Calu3 (cell line): ENCODE data around the gene IER3. TPM values are rescaled to one million over a fixed set of nuclear protein-coding genes. Genes with fewer than 3 reads are reported as not detected.

Experiments
- Bru-seq: library from RNA; stranded (reverse); fragments of 400-500 nt; gene quantifications from one replicate; lab custom pipeline; 2021; lab: Mats Ljungman, UMichigan
- BruChase-seq, 2 experiments: library from RNA; stranded (reverse); fragments of 400-500 nt; gene quantifications; one replicate each; lab custom pipeline; 2021; lab: Mats Ljungman, UMichigan
- BruUV-seq: library from RNA; stranded (reverse); fragments of 400-500 nt; replicated peaks from 2 replicates; lab custom pipeline; 2021; lab: Mats Ljungman, UMichigan
- CTCF ChIA-PET: fragments of 300-600 bp; sonication (Branson Sonifier 250); formaldehyde crosslinking; loops from one replicate; lab custom pipeline; 2022; ENCODE audit warnings: antibody characterized with exemption; lab: Charles Lee
- DNase-seq: peaks from one replicate; pipeline ENCODE4 v3.0.0; 2022
- H3K27ac Mint-ChIP-seq: one replicate; pipeline ENCODE4 v1.8.0; 2022; ENCODE audit warnings: mixed read lengths; ENCODE audit not compliant: unreplicated experiment
- H3K27me3 Mint-ChIP-seq: one replicate; pipeline ENCODE4 v1.8.0; 2022; ENCODE audit warnings: mixed read lengths; ENCODE audit not compliant: unreplicated experiment
- H3K36me3 Mint-ChIP-seq: one replicate; pipeline ENCODE4 v1.8.0; 2022; ENCODE audit warnings: mild to moderate bottlenecking, moderate library complexity, mixed read lengths; ENCODE audit not compliant: insufficient read depth, unreplicated experiment
- H3K4me1 Mint-ChIP-seq: one replicate; pipeline ENCODE4 v1.8.0; 2022; ENCODE audit warnings: mild to moderate bottlenecking, low read depth, mixed read lengths; ENCODE audit not compliant: unreplicated experiment
- H3K4me3 Mint-ChIP-seq: one replicate; pipeline ENCODE4 v1.8.0; 2022; ENCODE audit warnings: mild to moderate bottlenecking, low read depth, moderate library complexity, mixed read lengths; ENCODE audit not compliant: unreplicated experiment
- H3K9me3 Mint-ChIP-seq: one replicate; pipeline ENCODE4 v1.8.0; 2022; ENCODE audit warnings: low read depth, mixed read lengths; ENCODE audit not compliant: unreplicated experiment
- intact Hi-C: fragments of 100-400 bp; cut with micrococcal nuclease; formaldehyde crosslinking; loops from one replicate; pipeline ENCODE4 v1.10.0; 2022; ENCODE audit not compliant: unreplicated experiment
- long read RNA-seq: library from polyadenylated mRNA; stranded (forward); transcript quantifications from one replicate; pipeline ENCODE4 v2.0.0, GENCODE V29; 2022
- total RNA-seq: library from RNA; stranded (reverse); gene quantifications from 2 replicates; pipeline ENCODE4 v1.2.3, GENCODE V29; 2022
- TF ChIP-seq, protein P1 (sequence below): fragments of 200-600 bp; IDR thresholded peaks from one replicate; pipeline ENCODE4 v1.8.0; 2022; ENCODE audit warnings: antibody characterized with exemption; ENCODE audit not compliant: unreplicated experiment

Gene IER3, protein sequence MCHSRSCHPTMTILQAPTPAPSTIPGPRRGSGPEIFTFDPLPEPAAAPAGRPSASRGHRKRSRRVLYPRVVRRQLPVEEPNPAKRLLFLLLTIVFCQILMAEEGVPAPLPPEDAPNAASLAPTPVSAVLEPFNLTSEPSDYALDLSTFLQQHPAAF
- total RNA-seq (270 and 458 TPM in 2 replicates), Bru-seq, nascent RNA (percentile 100 among the genes with signal in this experiment), BruChase-seq, experiment 1, labeled RNA remaining after a 6-hour chase (percentile 99 among the genes with signal in this experiment), BruChase-seq, experiment 2, labeled RNA remaining after a 2-hour chase (percentile 100 among the genes with signal in this experiment)
- long read RNA-seq, transcript IER3-202 (1 exons, 1,350 nt) = major isoform, 57 of 106 reads
- long read RNA-seq, transcript IER3-201 (2 exons, 1,244 nt) = minor isoform, 49 of 106 reads
- long read RNA-seq, partial matches to known transcripts = 0 of 106 reads
- long read RNA-seq, other reads (novel, unspliced or antisense) = 0 of 106 reads

DNA sequence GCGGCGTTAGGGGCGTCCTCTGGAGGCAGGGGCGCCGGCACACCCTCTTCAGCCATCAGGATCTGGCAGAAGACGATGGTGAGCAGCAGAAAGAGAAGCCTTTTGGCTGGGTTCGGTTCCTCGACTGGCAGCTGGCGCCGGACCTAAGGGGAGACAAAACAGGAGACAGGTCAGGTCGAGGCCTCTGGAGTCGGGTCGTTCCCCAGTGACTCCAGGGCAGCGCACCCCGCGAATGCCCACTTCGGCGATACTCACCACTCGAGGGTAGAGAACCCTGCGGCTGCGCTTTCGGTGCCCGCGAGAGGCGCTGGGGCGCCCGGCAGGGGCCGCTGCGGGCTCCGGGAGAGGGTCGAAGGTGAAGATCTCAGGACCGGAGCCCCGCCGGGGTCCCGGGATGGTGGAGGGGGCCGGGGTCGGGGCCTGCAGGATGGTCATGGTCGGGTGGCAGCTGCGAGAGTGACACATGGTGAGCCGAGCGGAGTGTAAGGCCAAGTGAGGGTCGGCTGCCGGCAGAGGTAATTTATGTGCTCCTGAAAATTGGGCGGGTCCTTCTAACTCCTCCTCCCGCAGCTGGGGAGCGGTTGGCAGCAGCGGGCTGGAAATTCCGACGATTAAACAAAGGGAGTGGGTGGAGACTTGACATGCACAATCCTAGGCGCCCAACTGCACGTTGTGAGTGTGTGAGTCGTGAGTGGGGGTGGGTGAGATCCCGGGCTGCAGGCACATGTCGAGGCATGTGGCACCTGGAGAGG lies at the start of gene IER3:
IER3 (minus strand) TSS at position 494 of the 752 bp plus-strand sequence; CDS start at position 465, 29 bp downstream.
- peaks cover 90% of the 10 kb centered on the region for H3K36me3 Mint-ChIP-seq
- H3K4me3 Mint-ChIP-seq = peak within 1 kb of the TSS; percentile 93
- H3K27ac Mint-ChIP-seq = peak within 1 kb of the TSS; percentile 98
- H3K9me3 Mint-ChIP-seq = no peaks in the 10 kb centered on the region
- TF ChIP-seq, protein P1, sequence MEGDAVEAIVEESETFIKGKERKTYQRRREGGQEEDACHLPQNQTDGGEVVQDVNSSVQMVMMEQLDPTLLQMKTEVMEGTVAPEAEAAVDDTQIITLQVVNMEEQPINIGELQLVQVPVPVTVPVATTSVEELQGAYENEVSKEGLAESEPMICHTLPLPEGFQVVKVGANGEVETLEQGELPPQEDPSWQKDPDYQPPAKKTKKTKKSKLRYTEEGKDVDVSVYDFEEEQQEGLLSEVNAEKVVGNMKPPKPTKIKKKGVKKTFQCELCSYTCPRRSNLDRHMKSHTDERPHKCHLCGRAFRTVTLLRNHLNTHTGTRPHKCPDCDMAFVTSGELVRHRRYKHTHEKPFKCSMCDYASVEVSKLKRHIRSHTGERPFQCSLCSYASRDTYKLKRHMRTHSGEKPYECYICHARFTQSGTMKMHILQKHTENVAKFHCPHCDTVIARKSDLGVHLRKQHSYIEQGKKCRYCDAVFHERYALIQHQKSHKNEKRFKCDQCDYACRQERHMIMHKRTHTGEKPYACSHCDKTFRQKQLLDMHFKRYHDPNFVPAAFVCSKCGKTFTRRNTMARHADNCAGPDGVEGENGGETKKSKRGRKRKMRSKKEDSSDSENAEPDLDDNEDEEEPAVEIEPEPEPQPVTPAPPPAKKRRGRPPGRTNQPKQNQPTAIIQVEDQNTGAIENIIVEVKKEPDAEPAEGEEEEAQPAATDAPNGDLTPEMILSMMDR = peak; percentile 51
- CTCF ChIA-PET = interaction anchor here (0.7 to 2.1 kb wide), 7 partner anchors 8 to 163 kb away, joined by 3 to 10 read pairs (median 4); no protein-coding TSS in a partner anchor
- DNase-seq = peak; percentile 97
- intact Hi-C loops = loop anchor here (2.0 kb wide), 1 partner anchor 133 kb away; no protein-coding TSS in a partner anchor
- BruUV-seq = TSS peak; percentile 93
- peaks cover 13% of the 10 kb centered on the region for H3K27me3 Mint-ChIP-seq
- H3K4me1 Mint-ChIP-seq = peaks cover 64% of the 10 kb centered on the region

DNA sequence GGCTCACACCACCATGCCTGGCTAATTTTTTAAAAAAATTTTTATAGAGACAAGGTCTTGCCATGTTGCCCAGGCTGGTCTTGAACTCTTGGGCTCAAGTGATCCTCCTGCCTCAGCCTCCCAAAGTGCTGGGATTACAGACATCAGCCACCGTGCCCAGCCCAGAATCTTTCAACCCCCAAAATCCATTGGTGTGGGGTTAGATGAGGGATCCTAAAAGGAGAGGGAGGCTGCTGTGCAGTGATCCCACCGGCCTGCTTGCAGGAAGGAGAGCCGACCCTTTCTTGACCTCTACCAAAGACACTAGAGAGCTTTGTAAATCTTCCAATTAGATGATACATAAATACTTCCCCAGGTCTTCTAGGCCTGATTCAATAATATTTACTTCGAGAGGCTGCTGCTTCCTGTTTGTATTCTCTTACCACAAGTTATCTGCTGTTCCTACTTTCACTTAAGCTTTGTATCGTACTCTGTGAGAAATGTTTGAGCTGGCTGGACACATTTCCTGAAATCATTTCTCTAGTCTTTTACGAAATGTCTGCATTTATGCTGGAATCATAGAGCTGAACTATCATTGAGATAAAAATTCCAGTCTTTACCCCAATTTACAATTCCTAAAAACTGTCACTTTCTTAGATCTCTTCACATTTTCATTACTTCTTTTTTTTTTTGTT lies 49.3 kb upstream of the IER3 start:
- BruUV-seq = no TSS peak
- H3K36me3 Mint-ChIP-seq = peaks cover 5% of the 10 kb centered on the region
- peak overlapping the region; percentile 66 for H3K27ac Mint-ChIP-seq
- H3K4me3 Mint-ChIP-seq = no peak overlapping the region
- DNase-seq = no peak
- TF ChIP-seq, protein P1 = no peak
- CTCF ChIA-PET = interaction anchor here (0.7 kb wide), 1 partner anchor 27 kb away, joined by 3 read pairs; no protein-coding TSS in a partner anchor
- intact Hi-C loops = no loop called here
- peaks cover 15% of the 10 kb centered on the region for H3K4me1 Mint-ChIP-seq
- H3K27me3 Mint-ChIP-seq = no peaks in the 10 kb centered on the region
- H3K9me3 Mint-ChIP-seq = no peaks in the 10 kb centered on the region

DNA sequence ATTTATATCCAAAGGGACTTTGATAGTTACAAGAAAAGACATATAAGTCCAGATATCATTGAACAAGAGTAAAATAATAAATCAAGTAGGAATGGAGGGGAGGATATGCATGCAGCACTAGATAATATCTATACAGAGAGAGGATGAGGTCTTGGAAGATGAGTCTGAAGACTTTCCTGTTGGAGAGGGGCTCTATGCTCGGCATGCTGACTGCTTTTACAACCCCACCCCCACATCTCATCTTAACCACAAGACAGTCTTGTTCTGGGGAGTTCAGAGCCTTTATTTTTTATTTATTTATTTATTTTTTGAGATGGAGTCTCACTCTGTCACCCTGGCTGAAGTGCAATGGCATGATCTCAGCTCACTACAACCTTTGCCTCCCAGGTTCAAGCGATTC lies 48.4 kb upstream of the IER3 start:
- peaks cover 5% of the 10 kb centered on the region for H3K36me3 Mint-ChIP-seq
- intact Hi-C loops = no loop called here
- no peak for DNase-seq
- TF ChIP-seq, protein P1 = no peak
- no TSS peak for BruUV-seq
- H3K4me1 Mint-ChIP-seq = peaks cover 15% of the 10 kb centered on the region
- H3K27me3 Mint-ChIP-seq = no peaks in the 10 kb centered on the region
- CTCF ChIA-PET = no interaction called here
- no peaks in the 10 kb centered on the region for H3K9me3 Mint-ChIP-seq
- no peak overlapping the region for H3K4me3 Mint-ChIP-seq
- no peak overlapping the region for H3K27ac Mint-ChIP-seq
